Panc1 (cell line): ENCODE results near the gene WDR47.

Source experiments
- TF ChIP-seq, protein P1 (sequence below): fragments of 450-650 bp; IDR thresholded peaks from 2 replicates; pipeline ENCODE4 v1.5.1; 2017; ENCODE audit warnings: mild to moderate bottlenecking
- TF ChIP-seq, protein P2 (sequence below), 2 experiments: IDR thresholded peaks; 2 replicates each; pipeline ENCODE4 v1.6.1; 2011 to 2012; ENCODE audit warnings: low read depth in 2 of 2, control low read depth in 1 of 2, low read length in 1 of 2, mild to moderate bottlenecking in 1 of 2, moderate library complexity in 1 of 2; ENCODE audit not compliant: insufficient read depth in 1 of 2

DNA sequence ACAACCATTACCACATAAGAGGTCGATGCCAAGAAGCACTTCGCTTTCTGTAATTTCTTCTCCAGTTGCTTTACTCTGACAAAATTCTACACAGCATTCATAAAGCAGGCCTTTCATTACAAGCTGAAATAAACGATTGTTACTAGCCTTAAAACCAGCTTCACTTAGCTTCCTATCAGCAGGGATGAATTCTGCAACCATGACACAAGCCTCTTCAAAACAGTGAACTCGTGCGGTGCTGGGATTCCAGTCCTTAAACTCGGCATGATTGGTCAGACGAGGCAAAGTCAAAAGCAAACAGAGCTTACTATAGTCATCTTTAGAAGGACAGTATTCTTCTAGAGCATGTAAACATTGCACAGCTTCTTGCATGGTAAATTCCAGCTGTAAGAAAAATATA lies 30.6 kb downstream of the WDR47 start:
- TF ChIP-seq, protein P1, sequence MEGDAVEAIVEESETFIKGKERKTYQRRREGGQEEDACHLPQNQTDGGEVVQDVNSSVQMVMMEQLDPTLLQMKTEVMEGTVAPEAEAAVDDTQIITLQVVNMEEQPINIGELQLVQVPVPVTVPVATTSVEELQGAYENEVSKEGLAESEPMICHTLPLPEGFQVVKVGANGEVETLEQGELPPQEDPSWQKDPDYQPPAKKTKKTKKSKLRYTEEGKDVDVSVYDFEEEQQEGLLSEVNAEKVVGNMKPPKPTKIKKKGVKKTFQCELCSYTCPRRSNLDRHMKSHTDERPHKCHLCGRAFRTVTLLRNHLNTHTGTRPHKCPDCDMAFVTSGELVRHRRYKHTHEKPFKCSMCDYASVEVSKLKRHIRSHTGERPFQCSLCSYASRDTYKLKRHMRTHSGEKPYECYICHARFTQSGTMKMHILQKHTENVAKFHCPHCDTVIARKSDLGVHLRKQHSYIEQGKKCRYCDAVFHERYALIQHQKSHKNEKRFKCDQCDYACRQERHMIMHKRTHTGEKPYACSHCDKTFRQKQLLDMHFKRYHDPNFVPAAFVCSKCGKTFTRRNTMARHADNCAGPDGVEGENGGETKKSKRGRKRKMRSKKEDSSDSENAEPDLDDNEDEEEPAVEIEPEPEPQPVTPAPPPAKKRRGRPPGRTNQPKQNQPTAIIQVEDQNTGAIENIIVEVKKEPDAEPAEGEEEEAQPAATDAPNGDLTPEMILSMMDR, result no peak
- TF ChIP-seq, protein P2, sequence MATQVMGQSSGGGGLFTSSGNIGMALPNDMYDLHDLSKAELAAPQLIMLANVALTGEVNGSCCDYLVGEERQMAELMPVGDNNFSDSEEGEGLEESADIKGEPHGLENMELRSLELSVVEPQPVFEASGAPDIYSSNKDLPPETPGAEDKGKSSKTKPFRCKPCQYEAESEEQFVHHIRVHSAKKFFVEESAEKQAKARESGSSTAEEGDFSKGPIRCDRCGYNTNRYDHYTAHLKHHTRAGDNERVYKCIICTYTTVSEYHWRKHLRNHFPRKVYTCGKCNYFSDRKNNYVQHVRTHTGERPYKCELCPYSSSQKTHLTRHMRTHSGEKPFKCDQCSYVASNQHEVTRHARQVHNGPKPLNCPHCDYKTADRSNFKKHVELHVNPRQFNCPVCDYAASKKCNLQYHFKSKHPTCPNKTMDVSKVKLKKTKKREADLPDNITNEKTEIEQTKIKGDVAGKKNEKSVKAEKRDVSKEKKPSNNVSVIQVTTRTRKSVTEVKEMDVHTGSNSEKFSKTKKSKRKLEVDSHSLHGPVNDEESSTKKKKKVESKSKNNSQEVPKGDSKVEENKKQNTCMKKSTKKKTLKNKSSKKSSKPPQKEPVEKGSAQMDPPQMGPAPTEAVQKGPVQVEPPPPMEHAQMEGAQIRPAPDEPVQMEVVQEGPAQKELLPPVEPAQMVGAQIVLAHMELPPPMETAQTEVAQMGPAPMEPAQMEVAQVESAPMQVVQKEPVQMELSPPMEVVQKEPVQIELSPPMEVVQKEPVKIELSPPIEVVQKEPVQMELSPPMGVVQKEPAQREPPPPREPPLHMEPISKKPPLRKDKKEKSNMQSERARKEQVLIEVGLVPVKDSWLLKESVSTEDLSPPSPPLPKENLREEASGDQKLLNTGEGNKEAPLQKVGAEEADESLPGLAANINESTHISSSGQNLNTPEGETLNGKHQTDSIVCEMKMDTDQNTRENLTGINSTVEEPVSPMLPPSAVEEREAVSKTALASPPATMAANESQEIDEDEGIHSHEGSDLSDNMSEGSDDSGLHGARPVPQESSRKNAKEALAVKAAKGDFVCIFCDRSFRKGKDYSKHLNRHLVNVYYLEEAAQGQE (IDR thresholded peaks at IDR 0.05; ENCODE audit: insufficient read depth in 1 of 2, low read depth in 2 of 2, low read length in 1 of 2), result no peak
